ENCODE data around the gene NDUFC1. TPM values are rescaled to one million over a fixed set of nuclear protein-coding genes. Genes with fewer than 3 reads are reported as not detected.
A peak's percentile ranks its signal among the peaks of the same experiment; 100 is the strongest.

The NDUFC1 gene
- total RNA-seq, 1 donor from 2014 or later = 37.5 TPM

DNA sequence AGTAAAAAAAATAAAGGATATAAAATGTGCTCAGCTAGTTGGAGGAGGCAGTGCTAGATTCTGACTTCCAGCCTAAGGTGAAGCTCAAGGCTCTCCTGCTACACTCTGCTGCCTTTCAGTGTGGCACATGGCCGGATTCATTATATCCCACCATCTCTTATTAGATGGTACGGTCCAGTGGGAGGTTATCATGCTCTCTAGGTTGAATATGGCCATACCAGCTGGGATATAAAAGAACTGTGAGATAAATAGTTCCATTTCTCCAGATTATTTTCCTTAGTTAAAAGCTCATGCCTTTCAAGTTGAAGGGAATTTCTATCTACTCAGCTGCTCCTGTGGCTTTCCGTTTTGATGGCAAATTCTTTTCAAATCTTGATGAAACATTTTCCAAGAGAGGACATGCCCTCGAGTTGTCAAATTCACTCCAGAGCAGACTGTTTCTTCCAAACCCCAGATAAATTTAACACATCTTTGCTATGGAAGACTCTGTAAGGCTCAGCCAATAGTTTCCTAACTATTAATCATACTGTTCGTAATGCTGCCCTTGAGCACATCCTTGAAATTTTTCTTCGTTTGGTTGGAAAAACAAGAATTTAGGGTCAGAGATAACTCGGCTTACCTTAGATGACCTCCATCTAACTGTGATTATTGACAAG, 20.1 kb downstream of the NDUFC1 start:
- Mint-ChIP-seq H3K9me3 (ENCODE audit: low read depth) (no peaks in the 10 kb centered on the region), H3K36me3 (ENCODE audit: low read depth) (peaks cover 2% of the 10 kb centered on the region), H3K27me3 (ENCODE audit: low read depth) (no peaks in the 10 kb centered on the region), H3K4me1 (ENCODE audit: low read depth) (peaks cover 34% of the 10 kb centered on the region), H3K27ac (ENCODE audit: unreplicated experiment) (no peak overlapping the region), H3K4me3 (ENCODE audit: unreplicated experiment) (no peak overlapping the region)
- DNase-seq (ENCODE audit: low spot score) = no peak
- TF ChIP-seq CTCF (IDR thresholded peaks at IDR 0.05) = no peak

- Mint-ChIP-seq H3K4me3 (ENCODE audit: unreplicated experiment) (peak within 1 kb of the TSS; percentile 79), H3K27me3 (ENCODE audit: low read depth) (peaks cover 2% of the 10 kb centered on the region), H3K9me3 (ENCODE audit: low read depth) (no peaks in the 10 kb centered on the region), H3K27ac (ENCODE audit: unreplicated experiment) (no peak within 1 kb of the TSS), H3K36me3 (ENCODE audit: low read depth) (peaks cover 2% of the 10 kb centered on the region), H3K4me1 (ENCODE audit: low read depth) (peaks cover 34% of the 10 kb centered on the region)
- peak; percentile 19 for TF ChIP-seq CTCF (IDR thresholded peaks at IDR 0.05)
- no peak for DNase-seq (ENCODE audit: low spot score)
These were observed 22.3 kb downstream of the NDUFC1 start, which contains the start of gene MGARP for GRCh38 chr4:139279760-139280620. Gene MGARP, minus strand, starts transcription at chr4:139280225. Its CDS starts 67 bp downstream, at chr4:139280158.

DNA sequence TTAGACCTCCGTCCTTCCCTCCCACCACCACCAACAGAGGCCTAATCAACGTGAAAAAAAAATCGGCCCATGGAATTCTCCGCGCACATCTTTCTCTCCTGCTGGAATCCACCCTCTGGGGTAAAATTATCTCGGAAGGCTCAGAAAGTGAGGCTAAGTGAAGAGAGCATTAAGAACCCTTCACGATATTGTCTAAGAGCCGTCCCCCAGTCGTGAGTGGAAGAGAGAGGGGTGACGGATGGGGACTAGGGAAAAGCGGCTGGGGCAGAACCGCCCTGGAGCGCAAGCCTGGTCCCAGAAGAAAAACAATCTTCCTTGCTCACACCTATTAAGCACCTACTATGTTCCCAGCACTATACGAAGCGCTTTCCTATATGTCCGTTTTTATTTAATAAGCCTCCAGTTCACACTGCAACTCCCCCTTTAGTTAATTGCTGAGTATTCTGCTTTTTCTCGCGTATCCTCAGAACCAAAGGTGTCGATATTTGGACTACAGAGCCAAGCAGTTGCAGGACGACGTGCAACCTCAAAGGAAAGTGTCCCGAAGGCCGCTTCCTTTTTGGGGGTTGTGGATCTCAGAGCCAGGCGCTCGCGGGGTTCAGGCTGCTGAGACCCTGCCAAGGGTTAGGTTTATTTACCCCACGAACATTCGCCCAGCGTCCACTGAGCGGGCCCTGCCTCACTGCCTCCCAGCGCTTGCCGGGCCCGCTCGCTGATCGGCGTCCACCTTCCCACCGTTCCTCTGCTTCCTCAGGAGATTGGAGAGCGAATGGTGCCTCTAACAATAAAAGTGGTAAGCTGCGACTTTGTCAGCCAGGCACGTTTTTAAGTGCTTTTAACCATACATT, 23.1 kb downstream of the NDUFC1 start:
- no peak overlapping the region for H3K27ac Mint-ChIP-seq (ENCODE audit: unreplicated experiment)
- peak overlapping the region; percentile 79 for H3K4me3 Mint-ChIP-seq (ENCODE audit: unreplicated experiment)
- no peak for TF ChIP-seq CTCF (IDR thresholded peaks at IDR 0.05)
- H3K4me1 Mint-ChIP-seq (ENCODE audit: low read depth) = peaks cover 34% of the 10 kb centered on the region
- no peaks in the 10 kb centered on the region for H3K9me3 Mint-ChIP-seq (ENCODE audit: low read depth)
- DNase-seq (ENCODE audit: low spot score) = no peak
- H3K27me3 Mint-ChIP-seq (ENCODE audit: low read depth) = peaks cover 2% of the 10 kb centered on the region
- no peaks in the 10 kb centered on the region for H3K36me3 Mint-ChIP-seq (ENCODE audit: low read depth)

DNA sequence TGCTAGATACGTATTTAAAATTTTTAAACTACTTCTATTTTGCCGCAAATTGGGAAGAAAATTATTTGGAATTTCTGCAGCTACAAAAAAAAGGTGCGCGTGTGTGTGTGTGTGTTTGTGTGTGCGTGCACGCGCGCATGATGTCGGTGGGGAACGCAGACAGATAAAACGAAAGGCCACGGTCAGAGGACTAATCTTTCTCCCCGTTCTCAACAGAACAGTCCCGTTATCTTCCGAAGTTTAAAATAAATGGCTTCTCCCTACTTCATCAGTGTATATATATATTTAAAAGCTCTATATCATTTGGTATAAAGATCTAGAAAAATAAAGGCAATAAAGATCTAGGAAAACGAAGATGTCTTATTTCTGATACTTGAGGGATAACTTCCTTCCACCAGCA, 23.8 kb downstream of the NDUFC1 start:
- peaks cover 2% of the 10 kb centered on the region for H3K27me3 Mint-ChIP-seq (ENCODE audit: low read depth)
- no peak for TF ChIP-seq CTCF (IDR thresholded peaks at IDR 0.05)
- no peak for DNase-seq (ENCODE audit: low spot score)
- H3K27ac Mint-ChIP-seq (ENCODE audit: unreplicated experiment) = no peak overlapping the region
- peak overlapping the region; percentile 19 for H3K4me3 Mint-ChIP-seq (ENCODE audit: unreplicated experiment)
- no peaks in the 10 kb centered on the region for H3K9me3 Mint-ChIP-seq (ENCODE audit: low read depth)
- H3K36me3 Mint-ChIP-seq (ENCODE audit: low read depth) = no peaks in the 10 kb centered on the region
- H3K4me1 Mint-ChIP-seq (ENCODE audit: low read depth) = peaks cover 32% of the 10 kb centered on the region

DNA sequence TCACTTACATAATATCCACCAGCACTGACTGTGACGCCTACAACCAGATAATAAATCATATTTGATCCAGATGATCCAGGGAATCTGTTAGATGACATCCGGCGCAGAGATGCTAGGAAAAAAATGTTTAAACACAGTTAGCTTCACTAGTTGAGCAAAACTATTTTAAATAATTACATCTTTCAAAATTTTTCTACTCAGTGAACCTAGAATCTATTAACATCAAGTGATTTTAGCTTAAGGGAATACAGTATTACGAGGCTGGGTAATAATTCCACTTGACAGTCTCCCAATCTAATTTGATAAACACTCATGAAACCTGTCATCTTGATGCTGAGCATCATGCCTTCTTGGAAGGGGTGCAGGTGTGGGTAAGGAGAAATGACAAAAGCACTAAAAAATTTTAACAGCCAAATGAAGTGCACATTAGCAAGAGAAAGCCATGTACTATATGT, 27.0 kb downstream of the NDUFC1 start:
- Mint-ChIP-seq H3K4me3 (ENCODE audit: unreplicated experiment) (no peak overlapping the region), H3K36me3 (ENCODE audit: low read depth) (no peaks in the 10 kb centered on the region), H3K27me3 (ENCODE audit: low read depth) (peaks cover 2% of the 10 kb centered on the region), H3K4me1 (ENCODE audit: low read depth) (peaks cover 16% of the 10 kb centered on the region), H3K9me3 (ENCODE audit: low read depth) (no peaks in the 10 kb centered on the region), H3K27ac (ENCODE audit: unreplicated experiment) (no peak overlapping the region)
- TF ChIP-seq CTCF (IDR thresholded peaks at IDR 0.05) = no peak
- no peak for DNase-seq (ENCODE audit: low spot score)

Data from chondrocyte (in vitro differentiated cells).